ENCODE results near the gene KDSR.

Gene KDSR

DNA sequence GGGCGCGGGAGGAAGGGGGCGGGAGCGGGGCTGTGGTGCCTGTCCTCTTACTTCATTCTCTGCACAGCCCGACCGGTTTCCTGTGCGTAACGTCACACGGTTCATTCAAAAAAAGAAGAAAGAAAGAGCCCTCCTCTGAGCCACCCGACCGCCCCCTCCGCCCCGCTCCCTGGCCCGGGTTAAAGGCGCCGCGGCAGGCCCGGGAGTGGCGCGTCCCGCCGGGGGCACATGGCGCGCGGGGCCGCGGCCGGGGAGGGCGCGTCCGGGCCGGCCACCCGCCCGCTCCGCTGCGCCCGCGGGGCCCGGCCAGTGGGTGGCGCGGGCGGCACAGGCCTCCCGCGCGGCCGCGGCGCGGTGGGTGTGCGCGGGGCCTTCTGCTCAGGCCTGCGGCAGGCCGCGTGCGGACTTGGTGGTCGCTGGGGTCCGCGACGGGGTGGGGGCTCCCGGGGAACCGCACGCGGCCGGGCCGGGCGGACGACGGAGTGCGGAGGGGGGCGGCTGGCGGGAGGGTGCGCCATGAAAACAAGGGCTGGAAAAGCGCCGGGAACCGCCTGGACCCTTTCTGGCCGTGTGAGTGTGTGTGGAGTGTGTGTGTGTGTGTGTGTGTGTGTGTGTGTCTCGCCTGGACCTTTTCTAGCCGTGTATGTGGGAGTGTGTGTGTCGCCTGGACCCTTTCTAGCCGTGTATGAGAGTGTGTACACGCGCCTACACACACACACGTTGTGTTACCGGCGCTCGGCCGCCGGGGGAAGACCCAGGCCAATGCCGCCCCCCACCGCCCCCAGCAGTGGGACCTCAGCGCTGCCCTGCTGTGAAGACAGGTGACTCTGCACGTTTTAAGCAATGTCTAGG is 46.7 kb downstream of the KDSR start:
- DNase-seq = peak; percentile 93

DNA sequence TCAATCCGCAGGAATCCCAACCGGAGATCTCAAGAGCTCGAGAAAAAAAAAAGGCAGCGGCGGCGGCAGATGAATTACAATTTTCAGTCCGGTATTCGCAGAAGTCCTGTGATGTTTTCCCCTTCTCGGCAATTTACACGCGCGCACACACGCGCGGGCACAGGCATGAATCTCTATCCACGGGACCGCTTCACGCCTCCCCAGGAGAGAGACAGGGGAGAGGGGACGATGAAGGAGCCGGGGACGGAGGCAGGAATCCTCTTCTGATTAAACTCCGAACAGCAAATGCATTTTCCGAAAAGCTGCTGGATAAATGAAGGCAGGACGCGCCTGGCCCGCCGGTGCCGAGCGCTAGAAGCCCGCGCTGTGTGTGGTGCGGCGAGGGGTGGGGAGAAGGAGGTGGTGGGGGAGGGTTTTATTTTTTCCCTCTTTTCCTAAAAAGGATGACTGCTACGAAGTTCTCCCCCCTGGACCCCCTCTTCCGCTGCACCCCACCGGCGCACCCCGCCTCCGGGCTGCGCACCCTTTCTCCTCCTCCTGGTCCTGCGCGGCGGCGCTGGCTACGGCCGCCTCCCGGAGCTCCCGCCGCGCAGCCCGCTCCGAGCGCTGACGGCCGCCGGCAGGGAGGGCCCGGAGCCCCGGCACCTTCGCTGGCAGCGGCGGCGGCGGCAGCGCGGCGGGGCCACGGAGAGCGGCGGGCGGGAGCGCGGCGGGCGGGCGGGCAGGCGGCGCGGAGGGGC is 47.5 kb downstream of the KDSR start, which contains the start of gene BCL2:
Gene BCL2, minus strand, starts transcription at position 387 of the 740 bp plus-strand sequence.
- DNase-seq = peak; percentile 47

DNA sequence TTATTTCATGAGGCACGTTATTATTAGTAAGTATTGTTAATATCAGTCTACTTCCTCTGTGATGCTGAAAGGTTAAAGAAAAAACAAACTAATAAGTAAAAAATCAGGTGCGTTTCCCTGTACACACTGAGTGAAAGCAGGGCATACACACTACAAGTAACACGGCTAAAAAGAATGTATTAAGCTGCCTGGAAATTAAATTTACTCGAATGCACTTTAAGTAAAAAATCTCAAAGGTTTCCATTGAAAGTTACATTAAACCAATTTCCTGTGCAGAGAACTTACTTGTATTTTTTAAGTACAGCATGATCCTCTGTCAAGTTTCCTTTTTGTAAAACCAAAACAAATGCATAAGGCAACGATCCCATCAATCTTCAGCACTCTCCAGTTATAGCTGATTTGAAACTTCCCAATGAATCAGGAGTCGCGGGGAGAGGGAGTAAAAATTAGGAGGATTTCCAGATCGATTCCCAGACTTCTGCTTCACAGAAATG is 48.1 kb downstream of the KDSR start:
- peak; percentile 14 for DNase-seq

DNA sequence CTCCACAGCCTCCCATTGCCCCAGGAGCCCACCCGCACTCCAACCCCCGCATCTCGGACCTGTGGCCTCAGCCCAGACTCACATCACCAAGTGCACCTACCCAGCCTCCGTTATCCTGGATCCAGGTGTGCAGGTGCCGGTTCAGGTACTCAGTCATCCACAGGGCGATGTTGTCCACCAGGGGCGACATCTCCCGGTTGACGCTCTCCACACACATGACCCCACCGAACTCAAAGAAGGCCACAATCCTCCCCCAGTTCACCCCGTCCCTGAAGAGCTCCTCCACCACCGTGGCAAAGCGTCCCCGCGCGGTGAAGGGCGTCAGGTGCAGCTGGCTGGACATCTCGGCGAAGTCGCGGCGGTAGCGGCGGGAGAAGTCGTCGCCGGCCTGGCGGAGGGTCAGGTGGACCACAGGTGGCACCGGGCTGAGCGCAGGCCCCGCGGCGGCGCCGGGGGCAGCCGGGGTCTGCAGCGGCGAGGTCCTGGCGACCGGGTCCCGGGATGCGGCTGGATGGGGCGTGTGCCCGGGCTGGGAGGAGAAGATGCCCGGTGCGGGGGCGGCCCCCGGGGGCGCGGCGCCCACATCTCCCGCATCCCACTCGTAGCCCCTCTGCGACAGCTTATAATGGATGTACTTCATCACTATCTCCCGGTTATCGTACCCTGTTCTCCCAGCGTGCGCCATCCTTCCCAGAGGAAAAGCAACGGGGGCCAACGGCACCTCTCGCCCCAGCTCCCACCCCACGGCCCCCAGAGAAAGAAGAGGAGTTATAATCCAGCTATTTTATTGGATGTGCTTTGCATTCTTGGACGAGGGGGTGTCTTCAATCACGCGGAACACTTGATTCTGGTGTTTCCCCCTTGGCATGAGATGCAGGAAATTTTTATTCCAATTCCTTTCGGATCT is 48.8 kb downstream of the KDSR start:
- DNase-seq = peak; percentile 77

DNA sequence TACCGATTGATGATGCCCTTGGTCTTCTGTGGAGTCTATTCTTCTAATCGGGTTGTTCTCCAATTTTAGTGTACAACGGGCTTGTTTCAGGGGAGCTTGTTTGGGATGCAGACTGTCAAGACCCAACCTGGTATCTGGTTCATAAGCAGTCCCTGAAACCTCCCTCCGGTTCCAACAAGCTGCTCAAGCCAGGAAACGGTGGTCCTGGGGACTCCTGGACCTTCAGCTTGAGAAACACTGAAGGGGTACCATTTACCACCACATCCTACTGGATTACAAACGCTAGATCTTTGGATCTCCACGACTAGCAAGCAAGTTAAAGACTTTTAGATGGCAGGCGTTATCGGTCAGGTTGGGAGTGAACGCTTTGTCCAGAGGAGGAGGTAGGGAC is 49.5 kb downstream of the KDSR start:
- no peak for DNase-seq

DNA sequence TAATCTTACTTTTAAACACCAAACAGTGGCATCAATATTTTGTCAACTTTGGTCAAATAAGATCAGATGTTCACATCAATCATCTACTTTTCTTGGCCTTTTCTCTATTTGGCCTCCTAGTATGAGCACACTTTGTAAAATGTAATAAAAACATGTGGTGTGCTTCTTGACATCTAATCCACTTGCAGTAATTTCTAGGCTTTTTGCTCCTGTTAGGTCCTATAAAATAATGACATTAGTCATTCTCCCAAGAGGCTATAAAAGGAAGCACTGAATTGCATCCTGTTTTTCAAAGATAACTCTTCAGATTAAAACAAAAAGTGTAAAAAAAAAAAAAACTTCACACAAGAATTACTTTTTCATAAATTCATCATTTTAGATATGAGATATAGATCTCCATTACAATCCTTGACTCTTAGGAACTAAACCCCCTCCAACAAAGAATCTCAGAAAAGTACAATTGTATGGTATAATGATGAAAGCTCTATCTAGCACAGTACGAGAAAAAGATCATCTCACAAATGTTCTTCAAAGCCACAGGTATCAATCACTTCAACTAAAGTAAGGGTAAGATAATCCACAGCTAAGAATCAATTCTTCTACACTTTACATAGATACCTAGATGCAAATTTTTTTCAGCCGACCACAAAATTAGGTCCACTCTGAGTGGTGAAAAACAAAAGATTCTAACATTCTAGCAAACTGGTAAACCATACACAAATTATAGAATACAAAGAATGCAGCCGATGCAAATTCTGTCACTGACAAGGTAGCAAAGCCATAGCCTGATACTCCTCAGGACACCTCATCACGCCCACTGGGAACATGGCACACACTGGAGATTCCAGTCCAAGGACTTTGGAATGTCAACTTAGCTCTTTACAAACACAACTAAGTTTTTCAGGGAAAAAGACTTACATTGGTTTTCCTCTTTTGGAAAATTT is 50.1 kb downstream of the KDSR start:
- peak; percentile 33 for DNase-seq

DNA sequence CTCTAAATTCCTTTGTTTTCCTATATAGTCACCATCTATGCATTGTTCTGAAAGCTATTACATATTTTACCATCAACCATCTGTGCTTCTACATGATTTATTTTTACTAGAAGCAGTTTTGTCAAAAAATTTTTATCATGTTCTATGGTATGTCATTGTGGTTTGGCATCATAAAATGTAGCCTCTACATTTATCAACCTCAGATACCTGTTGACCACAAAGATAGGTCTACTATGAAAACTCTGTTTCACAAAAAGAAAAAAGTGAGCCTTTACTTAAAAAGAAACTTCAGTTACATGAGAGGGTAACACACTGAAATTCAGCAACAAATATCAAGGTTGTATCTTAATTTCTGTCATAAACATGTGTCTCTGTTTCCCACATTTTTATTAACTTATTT is 51.1 kb downstream of the KDSR start:
- DNase-seq = no peak

DNA sequence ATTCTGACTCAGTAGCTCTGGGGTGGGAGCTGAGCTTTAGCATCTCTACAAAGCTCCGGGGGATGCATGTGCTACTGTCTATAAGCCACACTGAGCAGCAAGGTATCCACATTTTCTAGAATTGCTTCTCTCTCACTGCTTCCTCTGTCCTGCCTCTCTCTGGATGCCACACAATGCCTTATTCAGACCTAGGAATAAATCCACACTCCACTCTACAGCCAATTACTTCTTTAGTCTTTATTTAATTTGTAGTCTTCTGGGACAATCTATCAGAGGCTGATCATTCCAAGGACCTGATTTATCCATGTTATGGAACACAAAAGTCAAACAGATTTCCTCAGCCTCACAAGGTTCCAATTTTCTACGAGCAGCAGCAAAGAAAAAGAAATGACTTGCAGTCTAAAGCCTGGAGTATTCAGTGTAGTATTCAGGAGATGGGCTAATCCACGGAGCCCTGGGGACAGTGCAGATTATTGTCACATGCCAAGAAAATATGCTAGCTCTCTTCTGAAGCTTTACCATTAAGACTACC is 51.8 kb downstream of the KDSR start:
- DNase-seq = no peak

DNA sequence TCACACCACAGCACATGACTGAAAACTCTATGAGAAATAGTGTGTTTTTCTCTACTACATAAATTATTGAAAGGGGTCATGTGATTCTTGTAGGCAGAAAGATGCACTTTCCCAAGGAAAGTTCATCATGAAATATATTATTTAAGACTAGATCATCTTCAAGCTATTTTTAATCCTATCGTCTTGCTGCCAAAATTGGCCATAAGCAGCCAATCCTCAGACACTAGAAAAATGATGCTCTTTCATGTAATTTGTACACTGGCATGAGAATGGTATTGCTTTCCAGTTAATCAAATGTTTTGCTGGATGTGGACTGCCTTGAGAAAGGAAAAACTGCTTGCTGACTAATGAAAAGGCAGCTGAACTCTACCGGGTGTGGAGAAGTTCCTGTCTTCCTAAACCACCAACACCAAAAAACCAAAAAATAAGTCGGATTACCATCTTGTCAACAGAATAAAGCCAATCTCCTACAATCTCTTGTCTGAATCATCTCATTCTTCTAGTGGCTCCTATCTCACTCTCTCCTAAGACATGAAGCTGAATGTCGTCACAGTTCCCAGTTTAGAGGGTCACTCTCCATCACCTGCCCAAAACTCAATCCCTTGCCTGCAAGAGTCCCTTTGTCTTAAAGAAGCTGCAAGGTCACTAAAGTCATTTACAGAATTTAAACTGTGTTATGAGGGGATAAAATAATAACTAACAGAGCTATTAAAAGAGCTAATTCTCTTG is 52.8 kb downstream of the KDSR start:
- no peak for DNase-seq

DNA sequence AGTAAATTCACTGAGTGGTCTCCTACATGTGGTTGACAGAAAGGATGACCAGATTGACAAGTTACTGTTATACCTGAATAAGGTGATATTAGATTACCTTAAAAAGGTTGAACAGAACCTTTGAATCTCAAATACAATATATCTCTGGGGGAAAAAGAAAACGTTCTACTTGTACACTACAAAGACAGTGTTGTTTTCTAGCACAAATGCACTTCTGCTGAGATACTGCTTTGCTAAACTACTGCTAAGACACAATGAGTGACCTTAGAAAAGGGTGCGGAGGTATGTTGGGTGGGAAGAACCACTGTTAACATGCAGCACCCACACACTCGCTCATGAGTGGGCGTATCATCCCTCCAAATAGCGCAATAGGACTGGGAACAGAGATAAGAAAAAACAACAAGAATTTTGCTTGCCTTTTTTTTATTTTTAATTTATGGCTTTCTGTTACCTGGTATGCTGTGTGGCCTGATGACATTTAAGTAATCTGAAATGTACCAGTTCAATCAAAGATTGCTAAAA is 53.5 kb downstream of the KDSR start:
- no peak for DNase-seq

DNA sequence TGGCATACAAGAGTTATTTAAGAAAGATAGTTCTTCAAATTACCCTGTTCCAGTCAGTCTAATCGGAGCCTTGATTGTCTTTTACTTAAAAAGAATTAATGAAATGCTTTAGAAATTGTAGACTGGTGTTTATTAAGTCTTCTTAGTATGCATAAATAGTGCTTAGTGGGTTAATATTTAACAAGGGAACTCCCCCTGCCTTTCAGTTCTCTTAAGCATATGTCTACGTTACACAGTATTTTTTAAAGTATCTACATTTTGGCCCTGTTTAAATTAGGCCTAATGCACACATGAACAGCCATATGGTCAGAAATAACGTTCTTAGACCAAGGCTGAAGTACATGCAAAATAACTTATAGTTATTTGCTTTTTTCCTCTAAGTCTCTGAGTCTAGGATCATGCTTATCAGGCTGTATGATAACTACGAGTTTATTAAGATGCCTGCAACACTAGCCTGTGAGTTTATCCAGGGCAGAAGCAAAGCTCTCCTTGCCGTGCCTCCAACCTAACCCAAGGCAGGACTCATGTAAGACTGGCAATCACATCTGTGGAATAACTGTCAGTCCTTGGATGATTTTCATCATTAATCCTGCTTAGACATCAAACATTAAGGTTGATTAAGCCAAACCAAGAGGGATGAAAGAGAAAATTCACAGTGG is 54.1 kb downstream of the KDSR start:
- no peak for DNase-seq

DNA sequence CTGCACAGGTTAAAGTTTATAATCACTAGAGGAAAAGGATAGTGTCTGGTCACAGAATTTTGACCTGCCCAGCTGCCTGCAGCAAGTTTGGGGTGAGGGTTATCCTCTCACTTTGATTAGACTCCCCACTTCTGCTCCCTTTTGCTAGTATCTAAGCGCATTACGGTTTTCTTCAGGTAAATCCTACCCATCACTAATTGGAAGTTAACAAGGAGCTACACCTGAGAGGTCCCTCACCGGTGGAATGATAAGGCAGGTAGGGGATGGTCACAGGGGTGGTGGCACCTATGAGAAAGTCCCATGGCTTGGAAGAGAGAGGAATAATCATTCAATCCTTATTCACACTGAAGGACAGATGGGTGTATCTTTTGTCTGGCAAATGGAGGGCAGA is 55.0 kb downstream of the KDSR start:
- no peak for DNase-seq

DNA sequence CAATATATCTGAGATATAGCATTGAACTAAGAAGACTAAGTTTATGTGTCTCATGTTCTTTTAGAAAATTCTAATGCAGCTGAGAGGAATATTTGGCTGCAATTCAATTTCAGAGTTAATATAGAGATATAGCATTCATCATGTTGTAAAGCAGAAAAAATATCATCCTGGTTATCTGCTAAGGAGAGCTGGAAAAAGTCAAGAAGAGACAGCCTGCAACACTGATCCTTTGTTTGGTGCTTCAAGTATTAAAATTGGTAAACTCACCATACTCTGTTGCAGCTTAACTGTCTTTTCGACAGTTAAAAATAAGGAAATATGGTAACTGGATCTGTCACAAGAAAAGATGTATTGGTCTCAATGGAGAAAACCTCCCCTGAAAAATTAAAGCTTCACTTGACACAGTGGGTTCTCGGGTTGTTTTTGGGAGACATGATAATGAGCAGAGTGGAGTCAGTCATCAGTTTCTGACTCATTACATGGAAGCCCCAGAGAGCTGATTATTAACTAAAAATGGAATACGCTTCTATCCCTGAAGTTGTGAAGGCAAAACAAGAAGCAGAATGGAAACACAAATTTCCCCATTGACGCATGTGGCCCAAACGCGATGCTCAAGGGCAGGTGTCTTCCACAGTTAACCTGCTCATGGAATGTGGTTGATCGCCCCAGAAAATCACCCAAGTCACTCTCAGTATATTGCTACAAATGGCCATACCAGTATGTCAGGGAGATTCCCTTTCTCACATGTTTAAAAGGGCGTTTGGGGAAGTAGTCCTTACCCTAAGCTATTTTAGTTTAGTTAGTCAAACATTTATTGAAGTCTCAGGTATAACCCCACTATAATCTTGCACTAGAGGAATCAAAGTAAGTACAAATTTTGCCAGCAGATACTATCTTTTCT is 55.6 kb downstream of the KDSR start:
- peak; percentile 53 for DNase-seq

DNA sequence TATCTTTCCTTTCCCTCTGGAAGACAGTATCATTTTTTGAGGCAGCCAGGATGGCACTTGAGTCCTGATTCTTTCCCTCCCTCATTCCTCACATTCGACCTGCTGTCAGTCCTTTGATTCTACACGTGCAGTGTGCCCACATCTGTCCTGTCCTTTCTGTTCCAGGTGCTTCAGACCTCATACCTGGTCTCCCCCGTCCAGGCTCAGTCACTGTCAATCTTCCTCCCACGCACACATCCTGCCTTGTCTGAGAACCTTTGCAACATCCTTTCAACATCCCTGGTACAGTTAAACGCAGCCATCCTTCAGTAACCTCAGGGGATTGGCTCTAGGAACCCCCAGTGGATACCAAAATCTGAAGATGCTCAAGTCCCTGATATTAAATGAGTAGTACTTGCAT is 57.6 kb downstream of the KDSR start:
- no peak for DNase-seq

DNA sequence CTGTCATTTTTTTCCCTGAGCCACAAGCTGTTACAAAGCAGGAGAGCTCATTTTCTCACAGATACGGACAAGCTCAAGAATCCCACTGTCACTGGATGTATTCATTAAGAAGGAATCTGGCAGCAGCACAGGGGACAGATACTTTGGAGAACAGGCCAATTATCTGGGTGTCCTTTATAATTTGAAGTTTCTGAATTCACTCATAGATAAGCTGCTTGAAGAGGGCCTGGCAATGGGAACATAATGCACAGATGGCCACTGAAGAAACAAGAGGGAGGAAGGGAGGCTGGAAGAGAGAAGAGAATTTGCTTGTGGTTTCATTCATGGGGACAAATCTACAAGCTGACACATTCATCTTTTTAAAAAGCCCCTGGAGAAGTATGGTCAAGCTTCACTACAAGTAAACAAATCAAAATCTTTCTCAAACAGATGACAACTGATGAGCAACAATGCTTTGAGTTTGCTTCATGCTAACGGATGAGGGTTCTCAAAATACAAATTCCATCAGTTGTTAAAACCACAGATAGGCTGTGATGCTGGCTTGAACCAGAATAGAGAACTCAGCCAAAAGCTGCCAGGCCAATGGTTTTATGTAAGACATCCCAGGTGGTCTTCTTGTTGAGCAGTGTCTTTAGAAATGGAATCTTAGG is 59.3 kb downstream of the KDSR start:
- DNase-seq = no peak

DNA sequence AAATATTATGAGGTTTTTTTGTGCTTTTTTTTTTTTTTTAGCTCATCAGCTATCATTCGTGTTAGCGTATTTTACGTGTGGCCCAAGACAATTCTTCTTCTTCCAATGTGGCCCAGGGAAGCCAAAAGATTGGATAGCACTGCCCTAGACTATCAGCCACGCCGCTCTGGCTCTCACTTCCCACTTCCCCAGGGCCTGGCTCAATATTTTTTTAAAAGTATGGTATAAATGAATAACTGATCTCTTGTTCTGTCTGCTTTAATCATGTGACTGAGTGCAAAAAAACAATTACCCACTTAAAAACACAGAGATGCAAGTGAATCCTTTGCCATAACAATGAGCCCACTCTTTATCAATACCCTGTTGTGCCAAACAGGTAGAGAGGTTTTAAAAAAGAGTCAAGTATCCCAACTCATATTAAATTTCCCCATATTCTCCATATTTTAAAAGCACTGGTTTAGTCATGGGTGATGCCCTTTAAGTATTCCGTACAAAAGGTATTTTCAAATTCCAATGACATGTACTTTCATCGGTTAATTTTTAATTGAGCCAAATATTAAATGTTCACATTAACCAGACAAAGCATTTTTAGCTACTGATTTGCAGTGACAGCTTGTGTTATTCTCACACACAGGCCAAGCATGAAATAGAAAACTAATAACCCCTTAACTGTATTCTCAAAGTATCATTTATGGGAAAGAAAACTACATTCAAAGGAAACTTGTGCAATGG is 60.0 kb downstream of the KDSR start:
- DNase-seq = no peak

DNA sequence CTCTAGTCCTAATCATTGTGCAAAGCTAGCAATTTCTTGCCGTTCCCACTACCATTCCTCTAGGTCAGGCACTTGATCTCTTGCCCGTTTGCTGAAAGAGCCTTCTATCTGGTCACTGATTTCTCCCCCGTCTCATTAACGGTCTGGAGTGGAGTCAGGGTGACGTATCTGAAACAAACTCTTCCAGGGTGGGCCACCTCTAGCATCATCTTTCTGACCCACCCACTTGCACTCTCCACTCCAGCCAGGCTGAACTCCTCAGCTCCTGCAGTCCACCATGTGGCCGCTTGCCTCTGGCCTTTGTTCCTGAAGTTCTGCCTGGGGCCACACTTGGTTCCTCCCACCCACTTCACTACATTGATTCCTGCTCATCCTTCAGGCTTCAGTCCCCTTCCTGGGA is 60.8 kb downstream of the KDSR start:
- DNase-seq = no peak

DNA sequence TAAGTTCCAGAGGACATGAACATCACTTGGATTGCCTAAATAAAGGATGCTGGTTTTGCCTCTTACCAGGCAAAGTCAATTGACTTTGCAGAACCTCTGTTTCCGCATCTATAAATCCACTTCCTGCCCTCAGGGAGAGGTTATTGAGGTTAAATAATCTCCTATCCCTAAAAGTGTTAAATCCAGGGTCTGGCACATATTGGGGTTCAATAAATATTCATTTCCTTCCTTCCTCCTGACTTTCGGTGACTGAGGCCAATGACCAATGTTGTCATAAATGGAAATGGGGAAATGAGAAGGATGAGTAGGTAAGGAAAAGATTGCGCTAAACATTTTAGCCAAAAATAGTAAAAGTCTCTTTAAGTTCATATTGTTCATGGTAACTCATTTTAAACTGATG is 63.5 kb downstream of the KDSR start:
- peak; percentile 79 for DNase-seq

Data from inflammatory macrophage treated with lipopolysaccharide for 4 hours (primary cell).